RKO (cell line): ENCODE data around the gene MUS81.

Source experiments
- DNase-seq: peaks from one replicate; pipeline ENCODE4 v3.0.0-alpha.2; 2016; ENCODE audit warnings: low spot score

The MUS81 gene

DNA sequence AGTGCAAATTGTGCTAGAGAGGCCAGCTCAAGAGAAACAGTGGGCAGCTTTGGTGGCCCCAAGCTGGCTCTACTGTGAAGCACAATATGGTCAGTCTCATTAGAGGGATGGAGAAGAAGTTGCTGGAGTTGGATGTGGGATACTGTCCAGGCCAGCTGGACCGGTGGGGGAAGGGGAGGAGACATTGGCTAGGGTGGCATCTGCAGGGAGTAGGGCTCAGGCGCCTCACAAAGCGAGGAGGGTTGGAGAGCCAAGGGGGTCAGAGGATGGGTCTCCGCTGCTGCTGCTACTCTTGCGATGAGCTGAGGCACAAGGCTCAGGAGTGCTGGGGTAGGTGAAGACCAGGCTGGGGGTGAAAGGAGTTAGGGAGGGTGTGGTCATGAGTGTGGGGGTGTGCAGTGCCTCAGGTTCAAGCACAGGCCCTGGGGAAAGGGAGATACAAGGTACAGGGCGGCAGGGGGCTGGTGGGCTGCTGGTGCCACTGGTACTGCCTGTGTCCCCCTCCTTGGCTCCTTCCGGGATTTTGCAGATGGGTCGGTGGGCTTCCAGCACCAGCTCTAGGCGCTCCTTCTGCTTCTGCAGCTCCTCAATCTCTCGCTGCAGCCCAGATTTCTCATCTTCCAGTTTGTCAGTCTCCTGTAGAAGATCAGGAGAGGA lies 32.6 kb downstream of the MUS81 start:
- peak; percentile 85 for DNase-seq

DNA sequence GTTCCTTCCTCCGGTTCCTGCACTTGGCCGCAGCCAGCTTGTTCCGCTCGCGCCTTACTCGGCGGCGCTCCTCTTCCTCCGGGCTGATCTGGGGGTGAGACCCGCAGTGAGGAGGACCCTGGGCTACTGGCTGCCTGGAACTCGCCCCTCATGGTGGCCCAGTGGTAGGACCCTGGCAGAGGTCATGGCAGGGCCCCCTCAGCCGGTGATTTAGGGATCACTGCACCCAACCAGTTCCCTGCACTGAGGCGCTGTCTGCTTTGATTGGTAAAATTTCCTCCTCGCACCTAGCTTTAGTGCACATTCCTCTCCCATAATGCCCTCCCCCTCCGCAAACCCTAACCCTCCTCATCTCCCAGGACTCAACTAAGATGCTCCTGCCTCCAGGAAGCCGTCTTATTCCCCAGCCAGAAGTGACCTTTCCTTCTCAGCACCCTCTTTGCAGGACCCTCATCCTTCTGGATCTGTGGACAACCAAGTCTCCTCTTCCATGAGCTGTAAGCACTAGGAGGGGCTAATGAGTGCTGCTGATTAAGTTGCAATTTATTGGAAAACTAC lies 33.9 kb downstream of the MUS81 start:
- DNase-seq: peak; percentile 87

DNA sequence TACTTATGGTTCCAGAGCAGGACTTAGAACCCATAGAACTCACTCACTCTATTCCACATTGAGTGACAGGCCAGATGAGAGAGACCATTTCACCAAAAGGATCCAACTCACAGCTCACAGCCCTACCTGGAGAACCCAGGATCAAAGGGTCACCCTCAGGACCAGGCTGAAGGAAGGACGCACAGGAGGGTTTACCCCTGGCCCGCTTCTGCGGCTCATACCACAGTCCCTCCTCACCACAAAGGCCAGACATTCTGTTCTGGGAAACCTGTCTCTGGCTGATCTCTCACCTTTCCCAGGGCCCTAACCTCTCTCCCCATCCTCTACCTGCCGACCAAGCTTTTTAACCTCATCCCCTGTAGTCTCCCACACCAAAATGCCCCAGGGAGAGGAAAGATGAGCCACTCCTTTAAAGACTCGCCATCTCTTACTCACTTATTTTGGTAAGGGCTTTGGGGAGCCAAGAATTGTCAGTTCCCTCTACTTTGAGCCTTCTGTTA lies 35.3 kb downstream of the MUS81 start:
- DNase-seq: peak; percentile 65

DNA sequence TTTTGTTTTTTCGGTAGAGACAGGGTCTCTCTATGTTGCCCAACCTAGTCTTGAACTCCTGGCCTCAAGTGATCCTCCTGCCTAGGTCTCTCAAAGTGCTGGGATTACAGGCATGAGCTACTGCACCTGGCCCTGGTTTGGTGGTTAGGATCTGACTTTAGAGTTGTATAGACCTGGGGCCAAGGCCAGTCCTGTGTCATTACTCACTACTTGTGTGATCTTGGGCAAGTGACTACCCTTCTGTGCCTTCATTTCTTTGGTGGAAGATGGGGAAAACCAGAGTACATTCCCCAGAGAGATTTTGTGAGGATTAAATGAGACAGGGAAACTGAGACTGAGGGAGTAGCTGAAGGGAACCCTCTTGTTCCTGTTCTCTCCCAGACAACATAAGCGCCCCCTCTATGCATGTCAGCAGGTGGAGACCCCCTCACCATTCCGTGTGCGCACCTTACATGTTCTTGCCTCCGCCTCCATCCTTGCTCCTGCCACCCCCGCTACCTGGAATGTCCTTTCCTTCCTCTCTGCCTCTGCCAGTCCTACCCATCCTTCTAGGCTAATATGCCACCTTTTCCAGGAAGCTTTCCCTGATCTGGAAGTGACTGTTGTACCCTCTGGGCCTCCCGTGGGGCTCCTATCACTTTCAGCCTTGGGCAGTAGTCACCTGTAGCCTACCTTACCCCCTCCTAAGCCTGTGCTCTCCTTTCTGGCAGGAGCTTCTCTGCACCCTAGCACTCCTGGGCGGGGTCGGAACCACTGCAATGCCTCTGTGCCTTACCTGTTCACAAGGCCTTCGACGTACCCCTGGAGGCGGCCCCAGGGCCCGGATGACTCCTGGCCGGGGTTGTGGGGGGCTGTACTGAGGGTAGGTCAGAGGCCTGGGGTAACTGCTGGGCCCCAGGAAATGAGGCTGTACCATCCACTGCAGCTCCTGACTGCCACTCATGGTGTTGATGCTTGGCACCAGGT lies 36.1 kb downstream of the MUS81 start:
- peak; percentile 71 for DNase-seq

DNA sequence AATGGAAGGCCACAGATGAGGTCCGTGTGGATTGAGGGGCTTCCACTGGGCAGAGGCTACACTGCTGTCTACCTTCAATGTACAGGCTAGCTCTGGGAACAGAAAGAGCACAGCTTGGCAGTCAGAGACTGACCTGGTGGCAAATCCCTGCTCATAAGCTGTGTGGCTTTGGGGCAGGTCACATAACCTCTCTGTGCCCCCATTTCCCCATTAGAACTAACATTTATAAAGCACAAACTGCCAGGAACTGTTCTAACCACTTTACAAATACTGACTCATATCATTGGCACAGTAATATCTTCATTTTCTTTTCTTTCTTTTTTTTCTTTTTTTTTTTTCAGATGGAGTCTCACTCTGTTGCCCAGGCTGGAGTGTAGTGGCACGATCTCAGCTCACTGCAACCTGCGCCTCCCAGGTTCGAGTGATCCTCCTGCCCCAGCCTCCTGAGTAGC lies 36.8 kb downstream of the MUS81 start:
- DNase-seq: peak; percentile 49

DNA sequence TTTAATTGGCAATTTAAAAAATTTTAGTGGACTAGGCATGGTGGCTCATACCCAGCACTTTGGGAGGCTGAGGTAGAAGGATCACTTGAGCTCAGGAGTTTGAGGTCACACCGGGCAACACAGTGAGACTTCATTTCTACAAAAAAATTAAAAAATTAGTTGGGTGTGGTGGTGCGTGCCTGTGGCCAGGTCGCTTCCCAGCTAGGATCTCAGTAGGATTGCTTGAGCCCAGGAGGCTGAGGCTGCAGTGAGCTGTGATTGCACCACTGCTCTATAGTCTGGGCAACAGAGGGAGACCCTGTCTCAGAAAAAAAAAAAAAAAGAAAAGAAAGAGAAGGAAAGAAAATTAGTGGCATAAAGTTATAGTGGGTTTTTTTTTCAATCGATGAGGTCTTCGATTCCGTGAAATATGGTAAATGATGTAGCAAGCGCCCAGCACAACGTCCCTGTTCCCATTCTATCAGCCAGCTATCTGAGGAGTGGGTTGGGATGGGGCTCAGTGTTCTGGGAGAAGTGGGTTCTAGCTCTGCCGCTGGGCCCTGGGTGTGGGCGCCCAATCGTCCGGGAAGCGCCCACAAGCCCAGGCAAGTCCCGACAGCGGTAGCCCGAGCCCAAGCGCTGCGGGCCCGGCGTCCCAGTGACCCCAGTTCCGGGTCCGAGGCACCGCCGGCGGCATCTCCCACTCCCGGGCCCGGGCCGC lies 38.6 kb downstream of the MUS81 start:
- no peak for DNase-seq

DNA sequence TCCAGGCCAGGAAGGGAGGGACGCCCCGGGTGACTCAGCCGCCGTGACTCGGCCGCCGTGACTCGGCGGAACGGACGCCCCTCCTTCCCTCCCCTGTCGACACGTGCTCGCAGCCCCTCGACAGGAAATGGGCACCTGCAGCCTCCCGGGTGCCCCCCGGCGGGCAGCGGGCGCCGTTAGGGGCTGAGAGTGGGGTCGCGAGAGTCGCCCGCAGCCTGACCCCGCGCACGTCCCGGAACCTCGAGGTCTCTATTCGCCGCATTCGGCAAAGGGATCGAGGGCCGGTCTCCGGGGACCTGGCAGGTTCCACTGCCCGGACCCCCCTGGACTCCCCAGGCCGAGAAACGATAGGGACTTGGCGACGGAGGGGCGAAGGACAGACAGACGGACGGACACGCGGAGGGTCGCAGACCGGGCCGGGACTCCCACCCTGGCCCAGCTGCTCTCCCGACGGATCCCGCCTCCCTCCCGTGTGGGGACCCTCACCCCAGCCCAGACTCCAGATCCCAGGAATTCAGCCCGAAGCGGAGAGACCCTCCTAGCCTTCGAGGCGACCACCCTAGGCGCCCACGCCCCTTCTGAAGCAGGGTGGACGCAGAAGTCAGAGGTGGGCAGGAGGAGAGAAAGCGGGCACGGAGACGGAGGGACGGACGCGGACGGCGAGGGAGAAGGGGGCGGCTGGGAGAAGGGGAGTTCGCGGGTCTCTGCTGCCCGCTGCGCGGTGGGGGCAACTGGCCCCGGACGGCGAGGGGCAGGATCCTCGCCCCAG lies 39.3 kb downstream of the MUS81 start:
- DNase-seq: peak; percentile 90

DNA sequence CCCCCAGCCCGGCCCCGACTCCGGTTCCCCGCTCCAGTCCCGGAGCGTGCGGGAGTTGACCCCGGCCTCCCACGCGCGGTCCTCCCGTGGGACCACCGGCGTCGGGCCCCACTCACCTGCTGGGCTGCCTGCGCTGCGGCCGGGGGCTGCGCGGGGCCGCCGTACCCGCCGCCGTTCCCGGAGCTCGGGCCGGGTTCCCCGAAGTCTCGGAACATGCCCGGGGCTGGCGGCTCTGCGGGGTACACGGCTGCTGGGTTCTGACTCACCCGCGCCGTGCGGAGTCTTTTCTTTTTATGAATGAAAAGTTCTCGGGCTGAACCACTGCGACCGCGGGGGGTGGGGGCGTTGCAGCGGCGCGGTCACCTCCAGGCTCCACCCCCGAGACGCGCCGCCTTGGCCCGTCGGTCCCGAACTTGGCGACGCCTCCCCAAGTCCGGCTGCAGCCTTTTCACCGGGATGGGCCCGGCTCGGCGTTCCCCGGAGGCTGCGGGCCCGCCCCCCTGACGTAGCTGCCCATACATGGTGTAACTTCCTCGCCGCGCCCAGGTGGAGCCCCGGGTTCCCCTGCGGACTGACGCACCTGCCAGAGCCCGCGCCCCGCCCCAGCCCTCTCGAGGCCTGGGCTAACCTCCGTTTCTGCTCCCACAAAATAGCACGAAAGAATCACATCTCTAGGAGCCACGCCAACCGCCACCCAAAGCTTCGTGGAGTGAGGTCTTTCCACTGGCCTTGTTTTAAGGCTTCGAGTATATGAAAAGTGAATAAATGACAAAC lies 40.1 kb downstream of the MUS81 start, which contains the start of gene FOSL1:
FOSL1 (minus strand) TSS at position 264 of the 774 bp plus-strand sequence; CDS start at position 215, 49 bp downstream.
- DNase-seq: peak; percentile 98

DNA sequence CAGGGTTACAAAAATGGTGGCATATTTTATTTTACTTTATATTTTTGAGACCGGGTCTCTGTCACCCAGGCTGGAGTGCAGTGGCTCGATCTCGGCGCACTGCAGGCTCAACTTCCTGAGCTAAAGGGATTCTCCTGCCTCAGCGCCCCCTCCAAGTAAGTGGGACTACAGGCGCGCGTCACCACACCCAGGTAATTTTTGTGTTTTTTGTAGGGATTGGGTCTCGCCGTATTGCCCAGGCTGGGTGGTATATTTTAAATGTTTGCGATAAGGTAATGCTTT lies 40.6 kb downstream of the MUS81 start:
- peak; percentile 51 for DNase-seq

DNA sequence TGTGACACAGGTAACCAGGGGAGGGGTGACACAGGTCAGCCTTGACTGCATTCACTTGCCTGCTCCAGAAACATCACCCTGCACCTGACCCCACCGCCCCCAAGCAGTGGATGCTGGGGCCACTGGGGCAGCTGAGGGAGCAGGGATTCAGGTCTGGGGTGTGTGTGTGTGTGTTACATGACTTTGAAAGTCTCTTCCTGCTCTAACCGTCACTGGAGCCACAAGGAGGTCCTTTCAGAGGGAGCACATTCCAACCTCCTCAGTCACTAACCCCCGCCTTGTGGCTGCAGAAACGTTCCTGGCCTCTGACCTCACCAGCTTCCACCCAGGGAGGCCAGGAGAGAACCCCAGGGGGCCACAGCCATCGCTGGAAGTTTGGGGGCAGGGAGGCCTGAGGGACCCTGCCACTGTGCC lies 42.8 kb downstream of the MUS81 start:
- DNase-seq: peak; percentile 95

DNA sequence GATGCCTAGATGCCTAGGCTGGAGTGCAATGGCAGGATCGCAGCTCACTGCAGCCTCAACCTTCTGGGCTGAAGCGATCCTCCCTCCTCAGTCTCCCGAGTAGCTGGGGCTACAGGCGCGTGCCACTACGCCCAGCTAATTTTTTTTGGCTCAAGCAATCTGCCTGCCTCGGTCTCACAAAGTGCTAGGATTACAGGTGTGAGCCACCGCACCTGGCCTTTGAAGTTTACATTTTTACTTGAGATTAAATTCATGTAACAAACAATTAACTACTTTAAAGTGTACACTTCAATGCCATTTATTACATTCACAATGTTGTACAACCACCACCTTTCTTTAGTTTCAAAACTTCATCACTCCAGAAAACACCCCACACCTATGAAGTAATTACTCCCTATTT lies 43.5 kb downstream of the MUS81 start:
- DNase-seq: peak; percentile 34

DNA sequence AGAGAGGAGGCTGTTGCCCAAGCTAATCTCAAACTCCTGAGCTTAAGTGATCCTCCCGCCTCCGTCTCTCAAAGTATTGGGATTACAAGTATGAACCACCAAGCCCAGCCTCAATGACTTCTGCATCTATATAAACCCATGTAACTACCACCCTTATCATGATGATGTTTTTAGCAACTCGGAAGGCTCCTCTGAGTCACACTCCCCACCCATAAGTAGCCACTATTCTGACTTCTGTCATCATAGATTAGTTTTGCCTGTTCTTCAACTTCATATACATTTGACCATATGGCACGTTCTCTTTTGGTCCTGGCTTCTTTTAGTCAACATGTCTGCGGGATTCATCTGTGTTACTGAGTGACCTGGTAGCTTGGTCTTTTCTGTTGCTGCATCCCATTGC lies 46.4 kb downstream of the MUS81 start:
- DNase-seq: peak; percentile 78

DNA sequence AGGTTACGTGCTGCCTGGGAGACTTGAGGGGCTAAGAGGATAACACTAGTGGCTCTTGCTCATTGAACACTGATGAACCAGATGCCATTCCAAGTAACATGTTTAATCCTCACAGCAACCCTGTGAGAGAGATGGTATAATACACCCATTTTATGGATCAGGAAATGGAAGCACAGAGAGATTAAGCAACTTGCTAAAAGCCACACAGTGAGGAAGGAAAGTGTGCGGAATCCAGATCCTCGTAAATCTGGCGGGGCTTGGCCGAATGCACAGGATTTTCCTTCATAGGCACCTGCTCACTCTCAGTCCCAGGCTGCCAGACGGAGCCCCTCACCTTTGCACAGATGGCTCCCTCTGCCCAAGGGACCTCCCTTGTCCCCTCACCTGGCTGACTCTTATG lies 47.6 kb downstream of the MUS81 start:
- DNase-seq: peak; percentile 61

DNA sequence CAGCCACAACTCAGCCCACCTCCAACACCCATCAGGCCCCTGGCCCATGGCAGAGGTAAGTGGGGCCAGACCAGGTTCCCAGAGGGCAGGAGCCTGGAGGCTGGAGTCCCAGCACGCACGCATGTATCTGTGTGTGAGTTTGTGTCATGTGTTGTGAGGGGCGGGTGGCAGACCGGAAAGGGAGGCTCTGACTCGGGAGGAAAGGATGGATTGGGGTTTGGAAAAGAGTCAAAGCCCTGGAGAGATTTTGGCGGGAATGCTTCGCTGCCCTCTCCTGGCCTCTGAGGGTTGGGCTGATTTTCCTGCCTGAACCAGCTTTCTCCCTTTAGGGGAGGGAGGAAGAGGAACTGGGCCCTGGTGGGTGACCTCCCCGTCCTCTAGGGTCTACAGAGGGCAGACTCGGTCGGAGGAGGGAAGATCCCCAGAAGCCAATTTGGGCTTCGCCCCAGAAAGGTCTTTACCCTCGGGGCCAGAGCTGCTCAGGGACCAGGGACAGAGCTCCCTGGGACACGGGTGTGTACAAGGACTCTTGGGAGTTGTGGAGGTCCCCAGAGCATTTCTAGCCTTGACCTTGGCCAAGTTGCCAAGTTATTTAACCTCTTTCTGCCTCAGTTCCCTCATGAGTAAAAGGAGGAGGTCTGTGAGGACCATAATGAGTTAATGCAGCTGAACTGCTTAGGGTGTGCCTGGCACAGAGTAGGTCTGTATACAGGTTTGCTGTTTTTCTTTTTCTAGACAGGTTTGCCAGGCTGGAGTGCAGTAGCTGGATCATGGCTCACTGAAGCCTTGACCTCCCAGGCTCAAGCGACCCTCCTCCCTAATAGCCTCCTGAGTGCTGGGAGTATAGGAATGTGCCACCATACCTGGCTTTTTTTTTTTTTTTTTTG lies 51.7 kb downstream of the MUS81 start:
- peak; percentile 97 for DNase-seq

DNA sequence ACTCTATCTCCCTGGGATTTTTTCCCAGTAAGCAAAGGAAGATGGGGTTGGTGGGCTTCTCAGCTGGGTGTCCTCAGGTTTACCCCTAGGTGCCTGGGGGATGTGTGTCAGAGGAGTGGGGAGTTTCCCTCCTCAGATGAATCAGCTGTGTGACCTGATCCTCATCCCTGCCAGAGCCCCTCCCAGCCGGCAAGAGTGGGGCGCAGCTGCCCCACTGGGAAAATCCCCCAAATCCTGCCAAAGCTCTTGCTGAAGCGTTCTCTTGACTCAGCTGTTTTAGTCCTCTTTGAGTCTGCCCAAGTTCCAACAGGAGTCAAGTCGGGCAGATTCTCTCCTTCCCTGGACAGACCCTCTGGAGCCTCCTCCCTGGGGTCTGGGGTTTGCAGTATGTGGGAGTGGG lies 52.6 kb downstream of the MUS81 start:
- DNase-seq: peak; percentile 96

DNA sequence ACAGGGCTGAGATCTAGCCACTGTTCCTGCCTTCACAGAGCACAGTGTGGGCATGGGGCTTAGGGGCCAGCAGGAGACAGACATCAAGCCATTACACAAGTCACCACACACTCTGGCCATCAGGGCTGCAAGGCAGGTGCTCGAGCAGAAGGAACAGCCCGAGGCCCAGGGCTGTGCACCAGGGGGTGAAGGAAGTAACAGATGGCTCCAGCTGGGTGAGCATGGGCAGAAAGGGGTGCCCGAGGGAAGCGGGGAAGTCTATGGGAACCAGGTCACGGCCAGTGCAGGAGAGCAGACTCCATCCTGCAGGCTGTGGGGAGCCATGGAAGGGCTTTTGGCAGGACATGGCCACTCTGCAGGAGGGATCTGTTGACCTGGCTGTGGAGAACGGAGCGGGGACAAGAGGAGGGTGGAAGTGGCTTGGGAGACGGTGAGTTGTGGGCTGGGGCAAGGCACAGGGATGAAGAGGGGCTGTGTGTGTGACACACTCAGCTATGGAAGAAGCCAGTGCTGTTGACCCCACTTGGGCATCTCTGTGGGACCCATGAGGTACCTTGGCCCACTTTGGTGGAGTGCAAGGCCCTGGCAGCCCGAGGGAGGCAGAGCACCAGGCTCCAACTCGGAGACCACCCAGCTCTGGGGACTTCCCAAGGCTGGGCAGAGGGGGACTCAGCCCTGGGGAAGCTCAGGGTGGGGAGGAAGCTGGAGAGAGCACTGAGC lies 55.0 kb downstream of the MUS81 start:
- peak; percentile 75 for DNase-seq

DNA sequence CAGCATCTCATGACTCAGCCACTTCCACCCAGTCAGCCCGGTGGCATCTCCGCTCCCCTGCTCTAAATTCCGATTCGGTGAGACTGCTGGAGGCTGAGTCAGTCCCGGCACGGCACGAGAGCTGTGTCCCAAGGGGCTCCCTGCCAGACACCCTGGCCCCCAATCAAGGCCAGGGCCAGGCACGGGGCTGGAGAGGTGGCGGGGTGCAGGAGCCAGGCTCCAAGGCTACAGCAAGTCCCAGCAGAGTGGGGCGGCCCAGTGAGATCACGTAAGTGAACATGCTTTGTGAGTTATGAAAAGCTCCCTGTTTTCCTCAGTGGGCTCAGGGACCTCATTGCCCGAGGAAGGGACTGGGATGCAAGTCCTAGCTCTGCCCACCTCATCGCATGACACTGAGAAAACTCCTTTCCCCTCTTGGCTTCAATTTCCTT lies 55.6 kb downstream of the MUS81 start:
- peak; percentile 99 for DNase-seq
